Left ventricle myocardium superior (tissue), 1 donor: ENCODE measurements around the gene IRX3. TPM values are rescaled to one million over a fixed set of nuclear protein-coding genes. Genes with fewer than 3 reads are reported as not detected.

Source experiments
- ATAC-seq: fragments of 200-7000 bp; cut with Tn5 transposase; one replicate; pipeline ENCODE4 v1.9.1; 2020; ENCODE audit warnings: mild to moderate bottlenecking, moderate library complexity
- DNase-seq: peaks from one replicate; pipeline ENCODE4 v3.0.0-alpha.2; 2020
- intact Hi-C: fragments of 100-400 bp; cut with micrococcal nuclease; formaldehyde crosslinking; loops from one replicate; pipeline ENCODE4 v1.11.0; 2022
- total RNA-seq: library from RNA; stranded (reverse); fragmentation: NEBNext Ultra II Directional; extraction: Animal tissue kit (Norgen Biotek cat#: 25700); gene quantifications from one replicate; pipeline ENCODE4 v1.2.1, GENCODE V29; 2021
- donor health status: DM: no; HTN: yes; CAD: no; lungs with severe emphysema.

Gene IRX3
- total RNA-seq, 1 donor from 2014 or later: 5.6 TPM

DNA sequence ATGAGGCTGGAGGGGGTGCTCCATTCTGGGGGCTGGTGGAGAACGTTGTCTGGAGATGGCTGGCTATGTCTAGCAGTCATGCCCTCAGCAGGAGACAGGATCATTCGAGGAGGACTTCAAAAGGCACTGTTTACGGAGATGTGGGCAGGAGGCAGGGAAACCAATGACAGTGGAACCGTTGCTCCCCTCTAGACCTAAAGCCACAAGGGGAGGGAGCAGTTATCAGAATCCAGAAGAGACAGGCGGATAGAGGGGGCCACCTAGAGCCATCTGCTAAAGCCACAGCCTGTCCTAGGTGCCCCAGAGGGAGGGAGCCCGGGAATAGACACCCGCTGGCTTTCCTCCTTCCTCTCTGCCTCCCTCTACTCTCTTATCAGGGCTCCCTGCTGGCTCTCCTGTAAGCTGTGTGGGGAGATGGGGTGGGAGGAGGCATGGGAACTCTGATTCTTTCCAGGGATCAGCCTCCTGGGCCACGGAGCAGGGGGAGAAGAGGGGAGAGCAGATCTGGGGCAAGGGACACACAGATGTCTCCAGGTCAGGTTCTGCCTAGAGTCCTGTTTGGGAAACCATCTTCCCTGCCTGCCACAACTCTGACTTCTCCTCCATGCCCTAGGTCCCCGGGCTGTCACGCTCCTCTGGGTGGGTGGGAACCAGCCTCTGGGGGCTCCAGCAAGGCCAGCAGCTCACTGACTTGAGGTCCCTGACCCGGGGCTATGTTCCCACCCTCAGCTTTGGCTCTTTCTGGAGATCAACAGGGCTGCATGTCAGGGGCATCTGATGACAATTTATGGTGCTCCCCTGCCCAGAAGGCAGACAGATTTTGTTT is 42.3 kb downstream of the IRX3 start:
- peak; percentile 14 for ATAC-seq

DNA sequence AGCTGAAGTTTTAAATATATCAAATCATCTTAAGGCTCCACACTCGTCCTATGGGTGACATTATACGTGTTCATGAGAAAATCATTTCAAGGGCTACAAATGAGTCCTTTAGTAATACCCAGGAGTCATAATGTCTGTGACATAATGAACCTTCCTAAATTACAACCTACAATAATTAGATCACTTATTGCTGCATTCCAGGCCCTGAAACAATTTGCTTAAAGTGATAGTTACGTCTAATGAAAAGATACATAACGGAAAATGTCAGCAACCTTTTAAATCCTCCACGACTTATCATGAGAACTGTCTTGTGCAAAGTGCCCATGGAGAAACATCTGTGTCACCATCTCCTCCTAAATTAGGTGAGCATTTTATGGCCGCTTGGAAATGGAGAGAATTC is 43.4 kb downstream of the IRX3 start:
- no peak for DNase-seq
- intact Hi-C loops: no loop called here
- no peak for ATAC-seq

More for the DNA sequence above, 42.3 kb downstream of the IRX3 start:
- intact Hi-C loops: no loop called here
- DNase-seq: no peak

DNA sequence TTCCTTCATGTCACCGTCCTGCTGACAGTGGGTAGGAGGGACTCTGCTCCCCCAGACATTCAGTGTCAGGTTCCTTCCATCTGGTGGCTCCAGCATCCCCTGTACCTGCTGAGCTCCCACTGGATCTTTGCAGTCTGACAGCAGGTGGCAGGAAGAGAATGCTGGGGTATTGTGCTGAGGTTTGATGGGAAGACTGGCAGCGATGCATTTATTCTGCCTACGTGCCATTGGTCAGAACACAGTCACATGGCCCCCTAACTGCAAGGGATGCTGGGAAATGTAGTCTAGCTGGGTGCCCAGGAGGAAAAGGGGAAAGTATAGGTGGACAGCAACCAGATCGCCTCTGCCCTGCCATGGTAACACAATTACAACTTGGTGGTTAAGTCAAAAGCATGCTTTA is 44.4 kb downstream of the IRX3 start:
- intact Hi-C loops: no loop called here
- DNase-seq (no peak), ATAC-seq (no peak)

DNA sequence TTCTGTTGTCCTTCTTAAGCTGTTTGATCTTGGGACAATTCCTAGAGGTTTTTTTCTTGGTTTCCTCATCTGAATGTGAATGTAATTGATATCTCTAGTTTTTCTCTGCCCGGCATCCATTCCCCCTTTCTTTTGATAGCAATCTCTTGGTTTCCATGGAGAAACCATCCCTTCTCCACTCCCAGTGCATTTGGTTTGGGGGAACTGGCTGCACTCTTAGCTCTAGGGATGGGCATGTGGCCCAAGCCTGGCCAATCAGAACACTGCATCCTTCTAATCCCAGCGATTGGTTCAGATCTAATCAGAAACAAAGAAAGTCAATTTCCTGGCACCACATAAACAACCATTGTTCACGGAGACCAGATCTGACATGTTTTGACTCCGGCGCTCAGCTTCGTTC is 45.1 kb downstream of the IRX3 start:
- intact Hi-C loops: no loop called here
- ATAC-seq (no peak), DNase-seq (no peak)

DNA sequence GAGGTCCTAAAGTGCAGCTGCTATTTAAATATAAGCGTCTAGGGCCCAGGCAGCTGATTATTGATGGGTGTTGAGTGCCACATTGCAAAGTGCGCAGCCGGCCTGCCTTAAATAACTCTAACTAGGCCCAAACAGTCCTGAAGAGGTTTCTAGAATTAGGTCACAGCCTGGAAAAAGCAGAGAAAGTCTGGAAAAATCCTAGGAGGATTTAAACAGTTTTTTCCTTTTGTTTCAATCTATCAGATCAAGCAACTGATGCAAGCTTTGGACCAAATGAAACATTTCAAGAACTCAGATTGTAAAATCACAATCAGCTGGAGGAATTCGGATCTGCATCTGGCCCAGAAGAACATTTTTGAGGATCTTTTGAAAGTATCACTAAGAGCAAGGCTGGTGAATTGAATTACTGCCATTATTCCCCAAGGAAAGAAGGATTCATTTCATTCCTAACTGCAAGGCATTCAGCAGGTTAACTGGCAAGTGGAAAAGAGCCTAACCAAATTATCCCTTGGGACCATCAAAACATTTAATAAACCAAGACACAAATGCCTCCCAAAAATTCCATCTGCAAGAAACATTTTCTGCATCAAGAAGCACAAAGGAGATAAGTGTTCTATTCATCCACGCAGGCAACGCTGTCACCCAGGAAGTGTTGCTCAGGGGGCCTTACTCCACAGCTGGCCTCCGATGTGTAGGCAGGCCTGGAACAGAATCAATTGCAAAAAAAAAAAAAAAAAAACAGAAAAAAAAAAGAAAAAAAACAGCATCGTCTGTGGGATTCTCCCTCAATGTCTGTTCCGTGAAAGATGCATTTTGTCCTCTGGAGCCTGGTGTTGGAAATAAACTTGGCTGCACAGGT is 46.1 kb downstream of the IRX3 start:
- ATAC-seq (peak; percentile 79), DNase-seq (peak; percentile 58)
- intact Hi-C loops: no loop called here

DNA sequence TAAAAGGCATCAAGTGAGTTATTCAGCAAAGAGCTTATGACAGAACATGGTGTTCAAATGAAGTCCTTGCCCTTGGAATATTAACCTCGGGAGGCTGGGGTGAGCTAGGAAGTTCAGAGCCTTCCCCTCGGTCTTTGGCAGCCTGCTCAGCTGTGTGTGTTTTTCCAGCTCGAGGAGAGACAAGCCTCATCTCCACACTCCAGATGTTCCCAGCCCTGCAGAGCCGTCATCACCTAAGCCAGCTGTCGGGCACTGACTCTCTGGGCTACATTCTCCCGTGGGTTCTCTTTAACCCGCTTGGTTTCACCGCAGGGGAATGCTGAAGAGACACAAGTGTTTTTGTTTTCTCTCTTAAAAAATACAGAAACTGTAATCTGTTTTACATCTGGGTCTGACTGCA is 47.1 kb downstream of the IRX3 start:
- ATAC-seq: peak; percentile 78
- peak; percentile 81 for DNase-seq
- intact Hi-C loops: no loop called here

DNA sequence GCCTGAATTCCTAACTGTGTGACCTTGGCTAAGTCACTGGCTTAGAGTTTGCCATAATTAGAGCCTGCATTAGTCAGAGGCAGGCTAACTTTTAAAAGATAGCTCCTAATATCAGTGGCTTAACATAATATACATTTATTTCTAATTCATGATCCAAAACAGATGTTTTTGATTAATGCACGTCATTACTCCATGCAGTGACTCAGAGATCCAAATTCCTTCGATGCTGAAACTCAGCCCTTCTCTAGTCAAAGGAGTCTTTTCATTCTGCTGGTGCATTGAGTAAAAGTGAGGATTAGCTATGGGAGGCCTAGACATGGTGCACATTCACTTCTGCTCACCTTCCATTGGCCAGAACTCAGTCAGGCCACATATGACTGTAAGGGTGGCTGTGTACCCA is 49.8 kb downstream of the IRX3 start:
- intact Hi-C loops: no loop called here
- ATAC-seq (no peak), DNase-seq (no peak)

DNA sequence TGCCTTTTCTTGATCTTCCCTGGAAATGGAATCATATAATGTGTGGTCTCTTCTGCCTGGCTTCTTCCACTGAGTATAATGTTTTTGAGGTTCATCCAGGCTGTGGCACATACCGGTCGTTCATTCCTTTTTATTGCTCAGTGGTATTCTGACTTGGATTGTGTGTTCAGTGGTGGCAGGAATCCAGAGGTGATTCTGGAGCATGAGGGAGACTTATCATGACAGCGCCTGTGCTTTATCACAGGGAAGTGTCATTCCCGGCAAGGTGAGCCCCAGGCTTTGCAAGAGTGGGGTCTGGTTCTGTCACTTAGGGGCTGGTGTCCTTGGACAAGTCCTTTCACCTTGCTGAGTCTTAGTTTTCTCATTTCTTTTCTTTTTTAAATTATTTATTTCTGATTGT is 53.0 kb downstream of the IRX3 start:
- intact Hi-C loops: no loop called here
- DNase-seq (no peak), ATAC-seq (peak; percentile 75)
